OCI-LY1 (cell line): ENCODE results near the gene UFD1.

Experiments used
- EZH2 ChIP-seq: fragments of 200-600 bp; sonication (generic), shearing (Covaris generic); IDR thresholded peaks from 2 replicates; pipeline ENCODE4 v1.8.0; 2017; ENCODE audit warnings: borderline replicate concordance, mixed run types, mild to moderate bottlenecking, antibody characterized with exemption, low read length, moderate library complexity, mixed read lengths
- TF ChIP-seq, protein P1 (sequence below): fragments of 200-600 bp; sonication (generic), shearing (Covaris generic); IDR thresholded peaks from 2 replicates; pipeline ENCODE4 v1.5.1; 2017; ENCODE audit warnings: mild to moderate bottlenecking, antibody characterized with exemption, low read length, moderate library complexity, mixed read lengths

DNA sequence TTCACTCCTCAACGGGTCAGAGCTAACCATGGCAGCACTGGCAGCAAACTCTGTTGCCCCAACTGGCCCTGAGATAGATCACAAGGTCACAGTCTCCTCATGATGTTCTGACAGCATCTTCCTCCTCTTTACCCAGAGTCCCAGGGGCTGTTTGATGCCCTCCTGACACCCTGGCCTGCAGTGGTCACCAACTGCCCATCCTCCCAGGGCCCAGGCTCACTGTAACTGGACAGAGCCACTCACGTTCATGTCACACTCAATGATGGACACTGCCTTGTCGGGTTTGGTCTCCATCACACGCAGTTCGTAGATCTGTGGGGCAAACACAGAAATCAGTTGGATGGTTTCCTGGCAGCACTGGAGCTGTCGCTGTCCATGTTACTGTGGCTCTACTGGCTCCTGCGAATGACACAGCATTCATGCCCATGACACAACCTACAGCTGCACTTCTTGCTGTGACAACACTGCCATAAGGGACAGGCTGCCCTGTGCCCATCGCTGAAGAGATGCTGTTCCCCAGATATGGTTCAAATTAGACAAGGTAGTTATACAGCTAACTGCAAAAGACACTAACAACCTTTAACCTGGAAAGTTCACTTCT lies 21.1 kb downstream of the UFD1 start:
- TF ChIP-seq, protein P1, sequence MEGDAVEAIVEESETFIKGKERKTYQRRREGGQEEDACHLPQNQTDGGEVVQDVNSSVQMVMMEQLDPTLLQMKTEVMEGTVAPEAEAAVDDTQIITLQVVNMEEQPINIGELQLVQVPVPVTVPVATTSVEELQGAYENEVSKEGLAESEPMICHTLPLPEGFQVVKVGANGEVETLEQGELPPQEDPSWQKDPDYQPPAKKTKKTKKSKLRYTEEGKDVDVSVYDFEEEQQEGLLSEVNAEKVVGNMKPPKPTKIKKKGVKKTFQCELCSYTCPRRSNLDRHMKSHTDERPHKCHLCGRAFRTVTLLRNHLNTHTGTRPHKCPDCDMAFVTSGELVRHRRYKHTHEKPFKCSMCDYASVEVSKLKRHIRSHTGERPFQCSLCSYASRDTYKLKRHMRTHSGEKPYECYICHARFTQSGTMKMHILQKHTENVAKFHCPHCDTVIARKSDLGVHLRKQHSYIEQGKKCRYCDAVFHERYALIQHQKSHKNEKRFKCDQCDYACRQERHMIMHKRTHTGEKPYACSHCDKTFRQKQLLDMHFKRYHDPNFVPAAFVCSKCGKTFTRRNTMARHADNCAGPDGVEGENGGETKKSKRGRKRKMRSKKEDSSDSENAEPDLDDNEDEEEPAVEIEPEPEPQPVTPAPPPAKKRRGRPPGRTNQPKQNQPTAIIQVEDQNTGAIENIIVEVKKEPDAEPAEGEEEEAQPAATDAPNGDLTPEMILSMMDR = no peak
- TF ChIP-seq EZH2 = no peak
